ENCODE data around the gene ANKIB1.

ANKIB1 gene

DNA sequence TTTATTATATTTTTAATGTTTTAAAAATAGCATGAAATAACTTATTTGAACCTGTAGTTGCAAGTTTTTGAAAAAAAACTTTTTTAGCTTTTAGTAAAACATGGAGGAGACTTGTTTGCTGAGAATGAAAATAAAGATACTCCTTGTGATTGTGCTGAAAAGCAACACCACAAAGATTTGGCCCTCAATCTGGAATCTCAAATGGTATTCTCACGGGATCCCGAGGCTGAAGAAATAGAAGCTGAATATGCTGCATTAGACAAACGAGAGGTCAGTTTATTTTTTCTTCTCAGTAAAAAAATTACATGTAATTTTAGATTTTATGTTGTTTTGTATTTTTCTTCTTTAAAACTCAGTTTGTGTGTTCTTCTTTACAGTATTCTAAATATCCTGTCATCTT lies 73.5 kb downstream of the ANKIB1 start:
- no peak for DNase-seq (ENCODE audit: low read depth in 1 of 2, low spot score in 1 of 2)
- Histone ChIP-seq H3K27ac (replicated peaks) (no peak overlapping the region), H3K4me3 (replicated peaks; ENCODE audit: insufficient read depth, low read length) (no peak overlapping the region), H3K27me3 (ENCODE audit: insufficient read depth, poor library complexity, severe bottlenecking) (no peaks in the 10 kb centered on the region)
- no peak for TF ChIP-seq POLR2AphosphoS5 (IDR thresholded peaks at IDR 0.05; ENCODE audit: low read depth)
- no peak for TF ChIP-seq SPI1 (IDR thresholded peaks at IDR 0.05; ENCODE audit: borderline replicate concordance, low read depth)
- no peak for TF ChIP-seq GABPA (IDR thresholded peaks at IDR 0.05; ENCODE audit: low read depth)
- no peak for TF ChIP-seq CTCF (IDR thresholded peaks at IDR 0.05; ENCODE audit: insufficient read depth, low read length)
- no peak for TF ChIP-seq REST (IDR thresholded peaks at IDR 0.05; ENCODE audit: insufficient replicate concordance, low read depth)

DNA sequence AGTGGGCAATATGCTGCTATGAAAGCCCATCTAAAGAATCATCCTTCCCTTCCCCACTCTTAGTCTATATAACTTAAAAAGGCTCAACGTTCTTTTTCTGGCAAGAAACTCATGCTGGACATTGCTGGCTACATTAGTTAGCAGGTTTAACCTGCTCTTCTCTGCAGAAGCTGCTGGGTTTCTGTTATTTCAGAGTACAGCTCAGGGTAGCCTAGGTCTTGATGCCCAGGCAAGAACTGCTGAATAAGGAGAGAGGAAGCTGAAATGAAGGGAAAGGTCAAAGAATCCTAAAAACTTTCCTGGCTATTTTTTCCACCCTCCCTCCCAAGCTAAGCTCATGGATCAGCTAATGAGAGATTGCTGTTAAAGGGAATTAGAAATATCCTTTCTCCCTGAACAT lies 79.4 kb downstream of the ANKIB1 start:
- Histone ChIP-seq H3K27me3 (ENCODE audit: insufficient read depth, poor library complexity, severe bottlenecking) (no peaks in the 10 kb centered on the region), H3K4me3 (replicated peaks; ENCODE audit: insufficient read depth, low read length) (no peak overlapping the region), H3K27ac (replicated peaks) (no peak overlapping the region)
- no peak for DNase-seq (ENCODE audit: low read depth in 1 of 2, low spot score in 1 of 2)
- no peak for TF ChIP-seq CTCF (IDR thresholded peaks at IDR 0.05; ENCODE audit: insufficient read depth, low read length)

DNA sequence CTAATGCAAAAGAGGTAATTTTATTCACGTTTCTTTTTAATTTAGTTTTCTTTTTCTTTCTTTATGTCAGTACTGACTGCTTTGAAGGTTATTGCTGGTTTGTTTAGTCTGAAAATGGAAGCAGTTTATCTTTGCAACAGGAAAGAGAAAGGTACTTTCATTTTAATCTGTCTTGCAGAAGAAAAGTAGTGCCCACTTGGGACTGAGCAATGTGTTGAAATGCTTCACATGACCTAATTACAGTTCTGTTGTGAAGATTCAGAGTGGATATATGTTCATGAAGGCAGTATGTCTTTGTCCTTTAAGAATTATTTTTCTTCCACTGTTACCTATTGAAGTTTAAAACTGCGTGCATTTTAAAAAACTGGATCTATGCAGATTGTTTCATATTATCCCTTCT lies 80.1 kb downstream of the ANKIB1 start:
- H3K27me3 ChIP-seq (ENCODE audit: insufficient read depth, poor library complexity, severe bottlenecking), result no peaks in the 10 kb centered on the region
- TF ChIP-seq GABPA (IDR thresholded peaks at IDR 0.05; ENCODE audit: low read depth), result no peak
- TF ChIP-seq POLR2AphosphoS5 (IDR thresholded peaks at IDR 0.05; ENCODE audit: low read depth), result no peak
- TF ChIP-seq SPI1 (IDR thresholded peaks at IDR 0.05; ENCODE audit: borderline replicate concordance, low read depth), result no peak
- TF ChIP-seq REST (IDR thresholded peaks at IDR 0.05; ENCODE audit: insufficient replicate concordance, low read depth), result no peak
- H3K27ac ChIP-seq (replicated peaks), result no peak overlapping the region
- DNase-seq (ENCODE audit: low read depth in 1 of 2, low spot score in 1 of 2), result no peak
- no peak overlapping the region for H3K4me3 ChIP-seq (replicated peaks; ENCODE audit: insufficient read depth, low read length)

DNA sequence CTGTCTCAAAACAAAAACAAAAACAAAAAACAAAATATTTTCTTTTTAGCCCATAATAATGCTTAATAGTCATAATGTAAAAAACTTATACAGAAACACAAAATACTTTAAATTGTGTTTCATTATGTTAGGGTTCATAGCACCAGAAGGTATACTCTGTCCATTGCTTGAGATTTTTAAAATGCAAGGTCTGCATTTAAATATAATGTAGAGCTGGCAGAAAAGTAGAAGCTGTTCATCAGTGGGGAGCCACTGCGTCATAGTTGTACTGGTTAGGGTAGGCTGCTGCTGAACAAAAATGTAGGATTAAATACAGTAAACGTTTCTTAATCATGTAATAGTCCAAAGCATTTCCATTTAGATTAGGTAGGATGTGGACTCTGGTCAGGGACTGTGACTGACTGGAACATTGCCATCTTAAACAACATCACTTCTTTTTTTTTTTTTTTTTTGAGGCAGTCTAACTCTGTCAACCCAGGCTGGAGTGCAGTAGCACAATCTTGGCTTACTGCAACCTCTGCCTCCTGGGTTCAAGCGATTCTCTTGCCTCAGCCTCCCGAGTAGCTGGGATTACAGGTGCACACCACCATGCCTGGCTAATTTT lies 85.2 kb downstream of the ANKIB1 start:
- Histone ChIP-seq H3K27me3 (ENCODE audit: insufficient read depth, poor library complexity, severe bottlenecking) (no peaks in the 10 kb centered on the region), H3K4me3 (replicated peaks; ENCODE audit: insufficient read depth, low read length) (no peak overlapping the region), H3K27ac (replicated peaks) (no peak overlapping the region)
- TF ChIP-seq GABPA (IDR thresholded peaks at IDR 0.05; ENCODE audit: low read depth) (no peak), CTCF (IDR thresholded peaks at IDR 0.05; ENCODE audit: insufficient read depth, low read length) (no peak), SPI1 (IDR thresholded peaks at IDR 0.05; ENCODE audit: borderline replicate concordance, low read depth) (no peak), POLR2AphosphoS5 (IDR thresholded peaks at IDR 0.05; ENCODE audit: low read depth) (no peak), REST (IDR thresholded peaks at IDR 0.05; ENCODE audit: insufficient replicate concordance, low read depth) (no peak)
- DNase-seq (ENCODE audit: low read depth in 1 of 2, low spot score in 1 of 2), result no peak

Data from HL-60 (cell line).